HepG2 (cell line): ENCODE data around the gene ANKS3. TPM values are rescaled to one million over a fixed set of nuclear protein-coding genes. Genes with fewer than 3 reads are reported as not detected.

ENCODE experiments used
- ARID4A ChIP-seq: sonication (generic); formaldehyde crosslinking; IDR thresholded peaks from 2 replicates; pipeline ENCODE4 v1.5.0; 2020; ENCODE audit warnings: mild to moderate bottlenecking, missing genetic modification reagents, borderline replicate concordance
- ATF3 ChIP-seq: sonication (generic); formaldehyde crosslinking; IDR thresholded peaks from 2 replicates; pipeline ENCODE4 v1.4.0; 2020; ENCODE audit warnings: missing genetic modification reagents
- GABPB1 ChIP-seq: IDR thresholded peaks from 2 replicates; pipeline ENCODE4 v1.6.1; 2016; ENCODE audit warnings: mild to moderate bottlenecking, missing genetic modification reagents, moderate library complexity, missing compliant biosample characterization
- HOXD1 ChIP-seq: sonication (generic); formaldehyde crosslinking; IDR thresholded peaks from 2 replicates; pipeline ENCODE4 v1.5.0; 2020; ENCODE audit warnings: missing genetic modification reagents
- IKZF5 ChIP-seq: IDR thresholded peaks from 2 replicates; pipeline ENCODE4 v1.6.1; 2018; ENCODE audit warnings: missing genetic modification reagents, mild to moderate bottlenecking, missing compliant biosample characterization
- MAZ ChIP-seq, 2 experiments: sonication (generic) in 1 of 2; formaldehyde crosslinking in 1 of 2; IDR thresholded peaks; 2 replicates each; pipeline versions ENCODE4 v1.5.0 to v1.6.1; 2012 to 2020; ENCODE audit warnings: low read depth in 2 of 2, mild to moderate bottlenecking in 2 of 2, borderline replicate concordance in 1 of 2, improper control_type of control experiment in 1 of 2, low read length in 1 of 2, missing genetic modification reagents in 1 of 2, moderate library complexity in 1 of 2
- SP2 ChIP-seq: sonication (generic); formaldehyde crosslinking; IDR thresholded peaks from 2 replicates; pipeline ENCODE4 v1.5.1; 2020; ENCODE audit warnings: mild to moderate bottlenecking, missing genetic modification reagents
- ZNF12 ChIP-seq: sonication (generic); formaldehyde crosslinking; IDR thresholded peaks from 2 replicates; pipeline ENCODE4 v1.5.0; 2020; ENCODE audit warnings: missing genetic modification reagents
- ZNF142 ChIP-seq: sonication (generic); formaldehyde crosslinking; IDR thresholded peaks from 2 replicates; pipeline ENCODE4 v1.4.0; 2020; ENCODE audit warnings: missing genetic modification reagents
- ZNF552 ChIP-seq: sonication (generic); formaldehyde crosslinking; IDR thresholded peaks from 2 replicates; pipeline ENCODE4 v1.9.0; 2022; ENCODE audit warnings: missing genetic modification reagents, mild to moderate bottlenecking, borderline replicate concordance
- ZNF704 ChIP-seq: sonication (generic); formaldehyde crosslinking; IDR thresholded peaks from 2 replicates; pipeline ENCODE4 v1.8.1; 2023; ENCODE audit warnings: mild to moderate bottlenecking, inconsistent platforms, moderate library complexity, missing genetic modification reagents, borderline replicate concordance
- polyA plus RNA-seq, 8 experiments: library from polyadenylated mRNA; depleted of rRNA in 3 of 8; stranded (reverse) in 7 of 8; unstranded in 1 of 8; fragments of >200 nt; fragmentation: Illumina TruSeq in 4 of 8; extraction: Trizol in 4 of 8; gene quantifications; 2 replicates each; pipeline versions ENCODE4 v1.2.1 to v1.2.3, GENCODE V29; 2011 to 2016; ENCODE audit warnings: low read depth in 4 of 8, missing spikeins in 1 of 8, mixed read lengths in 1 of 8; ENCODE audit not compliant: insufficient read depth in 1 of 8
- total RNA-seq, 5 experiments: library from RNA; depleted of rRNA; stranded (reverse); fragments of >200 nt; fragmentation: Illumina TruSeq; extraction: Trizol; gene quantifications; 2 replicates each; pipeline ENCODE4 v1.2.3, GENCODE V29; 2016; ENCODE audit warnings: low read depth in 1 of 5

ANKS3 gene
- total and polyA plus RNA-seq, 2 of the 13 experiments (the other 11 are each of a cell fraction or from before 2014, with no cell fraction given), result 11.4 to 15.9 TPM

GRCh38 chr16:4663777-4664465 lies 70.2 kb downstream of the ANKS3 start (continued):
- TF ChIP-seq ARID4A (CRISPR knock-in tag), result peak; percentile 96
- peak; percentile 93 for TF ChIP-seq IKZF5 (CRISPR knock-in tag)
- TF ChIP-seq SP2 (CRISPR knock-in tag), result peak; percentile 64
- TF ChIP-seq ZNF12 (CRISPR knock-in tag), result peak; percentile 68
- peak; percentile 67; the same call in 1 of the 2 replicates for TF ChIP-seq ATF3
- TF ChIP-seq ZNF142, result peak; percentile 72; the same call in 1 of the 2 replicates
- TF ChIP-seq ZNF552 (CRISPR knock-in tag), result no peak; the same call in none of the 2 replicates
- peak; percentile 71 for TF ChIP-seq GABPB1 (CRISPR knock-in tag)
- TF ChIP-seq HOXD1 (CRISPR knock-in tag), result peak; percentile 86
- 0 out of 2 replicates have a peak, but pooled peaks have one; percentile 42 for TF ChIP-seq ZNF704
- TF ChIP-seq MAZ (IDR thresholded peaks at IDR 0.05; ENCODE audit: borderline replicate concordance, low read depth, low read length), result peak; percentile 41; the same call in 1 of the 2 replicates
- peak; percentile 74 for TF ChIP-seq MAZ (CRISPR knock-in tag; IDR thresholded peaks at IDR 0.05; ENCODE audit: low read depth)
